B cell (primary cell): ENCODE results near the gene DNAJC1. TPM values are rescaled to one million over a fixed set of nuclear protein-coding genes. Genes with fewer than 3 reads are reported as not detected.

Experiments used
- ATAC-seq: fragments of 200-7000 bp; cut with Tn5 transposase; one replicate; pipeline ENCODE4 v1.10.0; 2021; ENCODE audit warnings: low read depth, mild to moderate bottlenecking, moderate number of reproducible peaks, moderate library complexity
- CTCF ChIA-PET: fragments of 350-600 bp; sonication (Branson Sonifier 250); formaldehyde crosslinking; loops from one replicate; lab custom pipeline; 2021; ENCODE audit warnings: antibody characterized with exemption, inconsistent platforms; lab: Charles Lee
- POLR2A ChIA-PET: fragments of 350-600 bp; sonication (Branson Sonifier 250); formaldehyde crosslinking; loops from one replicate; lab custom pipeline; 2021; ENCODE audit warnings: antibody characterized with exemption; lab: Charles Lee
- DNase-seq: peaks from one replicate; pipeline ENCODE4 v3.0.0; 2013
- H2AFZ ChIP-seq: 2 replicates; pipeline ENCODE4 v1.6.1; 2012; ENCODE audit warnings: mild to moderate bottlenecking, low read depth, low read length; ENCODE audit not compliant: insufficient read depth, poor library complexity, severe bottlenecking
- H3K27ac ChIP-seq, 2 donors: 1 replicate in 1 of 2; 2 replicates in 1 of 2; pipeline ENCODE4 v1.5.1; 2012 to 2013; ENCODE audit warnings: low read length in 2 of 2, mild to moderate bottlenecking in 2 of 2, moderate library complexity in 1 of 2
- H3K27me3 ChIP-seq, 4 experiments: fragments of 200-600 bp in 1 of 4; sonication (generic) in 1 of 4; replicated peaks in 1 of 4; 1 replicate in 2 of 4; 2 replicates in 2 of 4; pipeline versions ENCODE4 v1.6.1 to v1.7.0; 2013 to 2016; ENCODE audit warnings: low read length in 3 of 4, mild to moderate bottlenecking in 2 of 4, mixed read lengths in 1 of 4, moderate library complexity in 1 of 4; ENCODE audit not compliant: insufficient read depth in 4 of 4, control insufficient read depth in 3 of 4; ENCODE audit errors: control extremely low read depth in 1 of 4
- H3K36me3 ChIP-seq, 2 experiments: replicated peaks in 1 of 2; 1 replicate in 1 of 2; 2 replicates in 1 of 2; pipeline versions ENCODE4 v1.6.1 to v1.7.1; 2013; ENCODE audit warnings: low read length in 1 of 2; ENCODE audit not compliant: insufficient read depth in 2 of 2, control insufficient read depth in 1 of 2; ENCODE audit errors: control extremely low read depth in 1 of 2, extremely low read depth in 1 of 2
- H3K4me1 ChIP-seq, 2 donors: fragments of 200-600 bp in 1 of 2; sonication (generic) in 1 of 2; 1 replicate in 1 of 2; 2 replicates in 1 of 2; pipeline versions ENCODE4 v1.5.1 to v1.6.1; 2013 to 2017; ENCODE audit warnings: low read length in 2 of 2; ENCODE audit not compliant: control insufficient read depth in 2 of 2, insufficient read depth in 2 of 2
- H3K4me2 ChIP-seq: replicated peaks from 2 replicates; pipeline ENCODE3; 2012; ENCODE audit warnings: mild to moderate bottlenecking, low read depth, low read length; ENCODE audit not compliant: poor library complexity, severe bottlenecking
- H3K4me3 ChIP-seq, 5 experiments: fragments of 200-600 bp in 1 of 5; sonication (generic) in 1 of 5; 1 replicate in 3 of 5; 2 replicates in 2 of 5; pipeline versions ENCODE4 v1.5.1 to v1.7.0; 2011 to 2016; ENCODE audit warnings: low read length in 4 of 5, mild to moderate bottlenecking in 4 of 5, low read depth in 2 of 5, control low read depth in 1 of 5, moderate library complexity in 1 of 5; ENCODE audit not compliant: insufficient read depth in 1 of 5; ENCODE audit errors: control extremely low read depth in 1 of 5, extremely low read depth in 1 of 5
- H3K79me2 ChIP-seq: fragments of 200-600 bp; sonication (generic); one replicate; pipeline ENCODE4 v1.6.0; 2016; ENCODE audit warnings: low read length; ENCODE audit not compliant: control insufficient read depth, insufficient read depth
- H3K9ac ChIP-seq: fragments of 200-600 bp; sonication (generic); 2 replicates; pipeline ENCODE4 v1.6.1; 2017; ENCODE audit warnings: mild to moderate bottlenecking, low read length, moderate library complexity
- H3K9me3 ChIP-seq, 3 donors: one replicate each; pipeline versions ENCODE4 v1.6.1 to v1.7.1; 2013; ENCODE audit warnings: low read length in 2 of 3; ENCODE audit not compliant: control insufficient read depth in 2 of 3, insufficient read depth in 1 of 3; ENCODE audit errors: control extremely low read depth in 1 of 3
- H4K20me1 ChIP-seq: 2 replicates; pipeline ENCODE4 v1.6.0; 2012; ENCODE audit warnings: mild to moderate bottlenecking, low read length; ENCODE audit not compliant: insufficient read depth, control insufficient read depth, poor library complexity, severe bottlenecking
- H3K27ac Mint-ChIP-seq: one replicate; pipeline ENCODE4 v1.8.0; 2021; ENCODE audit warnings: mixed read lengths
- H3K27me3 Mint-ChIP-seq: one replicate; pipeline ENCODE4 v1.8.0; 2021; ENCODE audit warnings: mixed read lengths
- H3K4me1 Mint-ChIP-seq: one replicate; pipeline ENCODE4 v1.8.0; 2021; ENCODE audit warnings: mixed read lengths
- H3K4me3 Mint-ChIP-seq: one replicate; pipeline ENCODE4 v1.8.0; 2021; ENCODE audit warnings: mixed read lengths
- H3K9me3 Mint-ChIP-seq: one replicate; pipeline ENCODE4 v1.8.0; 2022; ENCODE audit warnings: mixed read lengths; ENCODE audit not compliant: insufficient read depth
- EZH2 ChIP-seq: IDR thresholded peaks from 2 replicates; pipeline ENCODE4 v1.6.1; 2012; ENCODE audit warnings: borderline replicate concordance, low read depth, mild to moderate bottlenecking, moderate library complexity, low read length; ENCODE audit not compliant: insufficient read depth, poor library complexity, severe bottlenecking
- WGBS: methylation state at CpG from one replicate; pipeline ENCODE4 v1.1.5; 2013; ENCODE audit warnings: missing lambda C conversion rate; ENCODE audit not compliant: insufficient coverage; 5-methylcytosine and 5-hydroxymethylcytosine counted together
- intact Hi-C: fragments of 100-400 bp; cut with micrococcal nuclease; formaldehyde crosslinking; loops from one replicate; pipeline ENCODE4 v1.10.0; 2022
- polyA plus RNA-seq: library from polyadenylated mRNA; depleted of rRNA; stranded (reverse); fragments of >200 nt; gene quantifications from 2 replicates; pipeline ENCODE4 v1.2.3, GENCODE V29; 2012
- total RNA-seq, 2 donors: library from RNA; stranded (reverse); fragments of 120-200 nt in 1 of 2; gene quantifications; 1 replicate in 1 of 2; 2 replicates in 1 of 2; pipeline versions ENCODE4 v1.2.3 to v1.2.4, GENCODE V29; 2013 to 2022
- TF ChIP-seq, protein P1 (sequence below): fragments of 200-600 bp; IDR thresholded peaks from one replicate; pipeline ENCODE4 v1.8.0; 2022; ENCODE audit warnings: antibody characterized with exemption, mild to moderate bottlenecking

The DNAJC1 gene
- total and polyA plus RNA-seq, 2 donors (not counting 1 experiment from before 2014, with no cell fraction given), result 9.4 to 15.4 TPM

DNA sequence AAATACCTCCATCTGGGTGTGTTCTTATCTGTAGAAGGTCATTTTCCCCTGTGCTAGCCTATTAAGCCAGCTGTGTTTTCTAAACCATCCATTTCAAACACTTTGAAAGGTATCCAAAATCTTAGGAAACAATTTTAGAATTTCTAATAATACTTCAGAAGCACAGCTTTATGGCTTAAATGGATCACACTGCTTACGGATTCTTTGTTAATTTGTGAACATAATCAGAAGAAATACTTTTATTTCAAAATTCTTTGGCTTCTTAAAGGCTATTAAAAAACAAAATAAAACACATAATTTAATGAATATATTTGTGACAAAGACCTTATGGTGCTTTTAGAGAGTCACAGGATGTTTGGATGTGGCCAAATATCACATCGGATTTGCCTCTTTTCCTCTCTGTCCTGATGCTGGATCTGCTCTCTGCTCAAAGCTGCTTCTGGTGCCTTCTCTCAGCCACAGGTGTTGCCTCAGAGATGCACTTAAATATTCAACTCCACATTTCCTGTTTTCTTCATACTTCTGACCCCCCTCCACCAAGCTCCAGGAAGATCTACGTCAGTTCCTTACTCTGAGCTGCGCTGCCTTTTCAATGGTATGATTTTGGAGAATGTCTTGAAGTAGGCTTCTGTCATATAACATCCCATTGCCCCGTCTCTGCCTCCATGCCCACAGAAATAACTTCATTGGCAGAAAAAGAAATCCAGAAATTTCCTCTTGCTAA, 238.9 kb downstream of the DNAJC1 start:
- WGBS, result 100% methylated on average over 1 of the region's 5 CpGs
- Histone ChIP-seq H3K27me3 (no peaks in the 10 kb centered on the region), H3K4me3 (no peak overlapping the region), H4K20me1 (no peaks in the 10 kb centered on the region), H3K36me3 (peaks cover 0 to under 1% of the 10 kb centered on the region in 2 experiments), H3K79me2 (no peaks in the 10 kb centered on the region), H3K9me3 (peaks cover 0 to 3% (median 0%) of the 10 kb centered on the region in 3 donors), H3K4me1 (no peaks in the 10 kb centered on the region), H3K27ac (no peak overlapping the region), H3K4me2 (no peak overlapping the region), H2AFZ (no peak overlapping the region), H3K9ac (no peak overlapping the region)
- H3K4me1 Mint-ChIP-seq, result no peaks in the 10 kb centered on the region
- no peak for DNase-seq
- ChIA-PET CTCF (no interaction called here), POLR2A (no interaction called here)
- H3K27ac Mint-ChIP-seq, result no peak overlapping the region
- no peaks in the 10 kb centered on the region for H3K9me3 Mint-ChIP-seq
- intact Hi-C loops, result no loop called here
- TF ChIP-seq EZH2, result no peak
- TF ChIP-seq, protein P1, sequence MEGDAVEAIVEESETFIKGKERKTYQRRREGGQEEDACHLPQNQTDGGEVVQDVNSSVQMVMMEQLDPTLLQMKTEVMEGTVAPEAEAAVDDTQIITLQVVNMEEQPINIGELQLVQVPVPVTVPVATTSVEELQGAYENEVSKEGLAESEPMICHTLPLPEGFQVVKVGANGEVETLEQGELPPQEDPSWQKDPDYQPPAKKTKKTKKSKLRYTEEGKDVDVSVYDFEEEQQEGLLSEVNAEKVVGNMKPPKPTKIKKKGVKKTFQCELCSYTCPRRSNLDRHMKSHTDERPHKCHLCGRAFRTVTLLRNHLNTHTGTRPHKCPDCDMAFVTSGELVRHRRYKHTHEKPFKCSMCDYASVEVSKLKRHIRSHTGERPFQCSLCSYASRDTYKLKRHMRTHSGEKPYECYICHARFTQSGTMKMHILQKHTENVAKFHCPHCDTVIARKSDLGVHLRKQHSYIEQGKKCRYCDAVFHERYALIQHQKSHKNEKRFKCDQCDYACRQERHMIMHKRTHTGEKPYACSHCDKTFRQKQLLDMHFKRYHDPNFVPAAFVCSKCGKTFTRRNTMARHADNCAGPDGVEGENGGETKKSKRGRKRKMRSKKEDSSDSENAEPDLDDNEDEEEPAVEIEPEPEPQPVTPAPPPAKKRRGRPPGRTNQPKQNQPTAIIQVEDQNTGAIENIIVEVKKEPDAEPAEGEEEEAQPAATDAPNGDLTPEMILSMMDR, result no peak
- ATAC-seq, result no peak
- no peaks in the 10 kb centered on the region for H3K27me3 Mint-ChIP-seq
- no peak overlapping the region for H3K4me3 Mint-ChIP-seq

DNA sequence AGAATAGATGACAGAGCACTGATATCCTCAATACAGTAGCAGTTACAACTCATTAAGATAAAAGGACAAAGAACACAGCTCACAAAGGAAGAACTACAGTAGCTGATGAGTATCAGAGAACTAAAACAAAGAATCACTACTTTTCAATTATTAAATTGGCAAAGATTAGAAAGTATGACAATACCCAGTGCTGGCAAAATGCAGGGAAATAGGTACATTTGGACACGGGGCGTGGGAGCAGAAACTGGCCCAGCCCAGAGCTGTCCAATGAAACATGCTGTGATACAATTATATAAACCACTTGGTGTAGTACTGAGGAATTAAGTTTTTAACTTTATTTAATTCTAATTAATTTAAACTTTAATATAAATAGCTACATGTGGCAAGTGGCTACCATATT, 243.2 kb downstream of the DNAJC1 start:
- WGBS, result 100% methylated on average over 2 of the region's 2 CpGs
- Mint-ChIP-seq H3K4me3 (no peak overlapping the region), H3K4me1 (no peaks in the 10 kb centered on the region), H3K27ac (no peak overlapping the region), H3K27me3 (no peaks in the 10 kb centered on the region), H3K9me3 (no peaks in the 10 kb centered on the region)
- Histone ChIP-seq H3K79me2 (no peaks in the 10 kb centered on the region), H4K20me1 (no peaks in the 10 kb centered on the region), H3K27me3 (no peaks in the 10 kb centered on the region), H3K4me1 (no peaks in the 10 kb centered on the region), H3K36me3 (peaks cover 0 to 5% of the 10 kb centered on the region in 2 experiments), H3K27ac (no peak overlapping the region), H3K9ac (no peak overlapping the region), H2AFZ (no peak overlapping the region), H3K9me3 (peaks cover 0 to 3% (median 0%) of the 10 kb centered on the region in 3 donors), H3K4me2 (no peak overlapping the region), H3K4me3 (no peak overlapping the region)
- DNase-seq (no peak), ATAC-seq (no peak)
- POLR2A ChIA-PET, result no interaction called here
- CTCF ChIA-PET, result no interaction called here
- TF ChIP-seq, protein P1, result no peak
- no peak for TF ChIP-seq EZH2
- intact Hi-C loops, result no loop called here
